ENCODE data around the gene HOXB6.

The HOXB6 gene

DNA sequence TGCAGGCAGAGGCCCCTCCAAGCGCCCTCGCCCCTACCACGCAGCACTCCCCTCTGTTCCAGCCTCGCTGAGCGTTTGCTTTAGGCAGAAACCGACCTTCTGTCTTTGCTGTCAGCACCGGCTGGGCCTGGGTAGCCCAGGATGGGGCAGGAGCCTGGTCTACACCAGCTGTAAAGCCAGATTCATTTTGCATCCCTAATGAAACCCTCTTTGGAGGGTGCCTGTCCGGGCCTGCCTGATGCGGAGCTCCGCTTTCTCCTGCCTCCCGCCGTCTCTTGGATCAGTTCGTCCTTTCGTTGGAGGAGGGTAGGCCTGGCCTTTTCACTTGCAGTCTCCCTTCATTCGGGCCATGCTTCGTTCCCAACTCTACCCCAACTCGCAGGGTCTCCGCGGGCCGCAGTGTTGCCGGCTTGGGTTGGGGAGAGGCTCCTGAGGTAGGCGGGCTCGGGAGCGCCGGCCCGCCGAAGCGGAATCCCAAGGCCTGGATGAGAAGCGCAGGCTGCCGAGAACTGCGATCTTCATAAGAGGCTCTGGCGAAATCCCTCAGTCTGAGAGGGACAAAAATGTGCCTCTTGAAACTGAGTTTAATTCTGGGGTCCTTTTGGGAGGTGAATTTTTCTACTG is 15.2 kb upstream of the HOXB6 start:
- DNase-seq (ENCODE audit: low read depth), result no peak
- TF ChIP-seq, protein P1, sequence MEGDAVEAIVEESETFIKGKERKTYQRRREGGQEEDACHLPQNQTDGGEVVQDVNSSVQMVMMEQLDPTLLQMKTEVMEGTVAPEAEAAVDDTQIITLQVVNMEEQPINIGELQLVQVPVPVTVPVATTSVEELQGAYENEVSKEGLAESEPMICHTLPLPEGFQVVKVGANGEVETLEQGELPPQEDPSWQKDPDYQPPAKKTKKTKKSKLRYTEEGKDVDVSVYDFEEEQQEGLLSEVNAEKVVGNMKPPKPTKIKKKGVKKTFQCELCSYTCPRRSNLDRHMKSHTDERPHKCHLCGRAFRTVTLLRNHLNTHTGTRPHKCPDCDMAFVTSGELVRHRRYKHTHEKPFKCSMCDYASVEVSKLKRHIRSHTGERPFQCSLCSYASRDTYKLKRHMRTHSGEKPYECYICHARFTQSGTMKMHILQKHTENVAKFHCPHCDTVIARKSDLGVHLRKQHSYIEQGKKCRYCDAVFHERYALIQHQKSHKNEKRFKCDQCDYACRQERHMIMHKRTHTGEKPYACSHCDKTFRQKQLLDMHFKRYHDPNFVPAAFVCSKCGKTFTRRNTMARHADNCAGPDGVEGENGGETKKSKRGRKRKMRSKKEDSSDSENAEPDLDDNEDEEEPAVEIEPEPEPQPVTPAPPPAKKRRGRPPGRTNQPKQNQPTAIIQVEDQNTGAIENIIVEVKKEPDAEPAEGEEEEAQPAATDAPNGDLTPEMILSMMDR (IDR thresholded peaks at IDR 0.05; ENCODE audit: control insufficient read depth, extremely low read depth, insufficient read depth), result no peak
- no peak overlapping the region; the same call in 1 of the 2 replicates for H3K4me3 ChIP-seq (ENCODE audit: low read depth, low read length)

DNA sequence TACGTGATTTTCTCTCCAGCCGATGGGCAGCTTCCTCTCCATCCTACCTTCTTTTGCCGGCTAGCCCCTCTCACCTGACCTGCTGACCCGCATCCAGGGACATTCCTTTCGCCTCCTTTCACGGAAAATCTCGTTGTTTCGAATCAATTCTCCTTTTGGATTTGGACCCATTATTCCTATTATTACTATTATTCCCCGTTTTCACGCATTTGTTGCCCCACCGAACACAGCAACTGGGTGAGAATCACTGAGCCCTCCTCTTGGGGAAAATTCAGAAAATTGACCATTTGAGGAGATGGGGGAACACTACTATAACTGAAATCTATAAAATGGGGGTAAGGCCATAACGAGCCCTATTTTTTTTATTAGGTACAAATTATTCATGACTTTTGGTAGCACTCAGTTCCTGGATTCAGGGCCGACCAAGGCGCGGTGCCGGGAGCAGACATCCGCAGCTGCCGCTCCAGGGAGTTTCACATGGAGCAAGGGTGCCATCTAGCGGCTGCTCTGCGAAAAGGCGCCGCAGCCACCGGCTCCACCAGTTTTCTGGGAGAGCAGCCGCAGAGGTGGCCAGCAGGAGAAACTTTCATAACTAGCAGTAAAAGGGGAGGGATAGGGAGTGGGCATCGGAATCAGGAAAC is 13.6 kb upstream of the HOXB6 start:
- DNase-seq (ENCODE audit: low read depth), result peak; percentile 36
- peak overlapping the region; percentile 36 for H3K4me3 ChIP-seq (ENCODE audit: low read depth, low read length)
- TF ChIP-seq, protein P1 (IDR thresholded peaks at IDR 0.05; ENCODE audit: control insufficient read depth, extremely low read depth, insufficient read depth), result peak; percentile 97

DNA sequence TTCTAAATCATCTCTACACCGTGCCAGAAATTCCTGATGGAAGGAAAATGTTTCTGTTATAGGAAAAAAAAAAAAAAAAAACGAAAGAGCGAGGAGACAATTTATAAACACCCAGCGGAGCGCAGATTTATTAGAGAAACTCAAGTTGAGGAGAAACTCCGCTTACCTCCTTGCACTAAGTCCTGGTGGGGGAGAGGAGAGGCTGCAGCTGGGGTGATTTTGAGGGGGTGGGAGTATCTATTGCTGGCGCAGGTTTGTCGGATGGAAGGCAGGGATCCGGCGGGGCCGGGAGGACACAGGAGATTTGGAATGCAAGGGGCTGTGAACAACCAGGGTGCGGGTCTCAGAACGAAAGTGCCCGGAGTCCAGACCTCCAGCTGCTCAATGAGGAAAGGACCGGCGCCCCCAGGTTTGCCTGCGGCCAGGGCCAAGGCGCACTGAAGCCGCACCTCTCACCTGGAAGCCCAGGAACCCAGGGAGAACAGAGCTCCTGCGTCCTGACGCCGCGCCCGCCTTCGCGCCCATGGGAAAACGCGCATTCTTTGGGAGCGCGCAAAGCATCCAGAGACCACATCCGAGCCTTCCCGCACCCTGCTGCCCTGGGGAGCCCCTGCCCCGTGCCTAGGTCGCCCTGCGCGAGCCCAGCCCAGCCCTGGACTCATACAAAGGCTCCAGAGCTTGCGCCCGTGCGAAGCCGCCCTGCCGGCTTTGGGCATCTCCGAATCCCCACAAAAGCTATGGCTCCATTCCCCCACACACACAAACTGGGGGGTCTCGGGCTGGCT is 12.9 kb upstream of the HOXB6 start:
- no peak for DNase-seq (ENCODE audit: low read depth)
- no peak overlapping the region for H3K4me3 ChIP-seq (ENCODE audit: low read depth, low read length)
- TF ChIP-seq, protein P1 (IDR thresholded peaks at IDR 0.05; ENCODE audit: control insufficient read depth, extremely low read depth, insufficient read depth), result no peak

DNA sequence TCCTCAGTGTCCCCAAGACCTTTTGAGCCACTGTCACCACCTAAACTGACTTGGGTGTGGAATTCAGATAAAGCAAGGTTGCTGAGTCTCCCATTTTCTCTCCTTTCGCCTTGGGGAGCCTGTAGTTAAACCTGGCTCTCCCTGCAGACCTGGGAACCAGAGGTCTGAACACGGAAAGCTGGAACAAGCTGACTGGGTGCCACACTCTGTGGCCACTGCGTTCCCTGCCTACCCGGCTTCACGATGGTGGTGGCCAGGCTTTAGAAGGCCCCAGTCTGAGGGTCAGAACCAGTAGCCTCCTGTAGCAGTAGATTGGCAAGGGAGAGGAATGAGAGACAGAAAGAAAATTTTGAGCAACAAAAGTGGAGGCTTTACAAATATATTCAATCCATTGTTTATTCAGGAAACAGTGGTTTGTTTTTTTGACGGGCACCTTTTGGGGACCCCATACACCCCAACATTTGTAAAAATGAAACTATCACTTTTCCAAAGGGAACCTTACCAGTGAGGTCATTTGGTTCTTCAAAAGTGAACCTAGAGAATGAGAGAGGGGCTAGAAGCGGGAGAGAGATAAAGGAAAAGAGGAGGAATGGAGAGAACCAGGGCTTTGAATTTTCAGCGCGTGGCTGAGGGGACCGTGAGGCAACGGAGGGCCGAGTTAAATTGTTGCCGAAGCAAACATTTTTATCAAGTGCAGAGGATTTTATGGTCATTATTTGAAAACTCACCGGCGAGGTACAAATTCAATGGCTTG is 12.1 kb upstream of the HOXB6 start:
- DNase-seq (ENCODE audit: low read depth), result no peak
- TF ChIP-seq, protein P1 (IDR thresholded peaks at IDR 0.05; ENCODE audit: control insufficient read depth, extremely low read depth, insufficient read depth), result no peak
- no peak overlapping the region for H3K4me3 ChIP-seq (ENCODE audit: low read depth, low read length)

DNA sequence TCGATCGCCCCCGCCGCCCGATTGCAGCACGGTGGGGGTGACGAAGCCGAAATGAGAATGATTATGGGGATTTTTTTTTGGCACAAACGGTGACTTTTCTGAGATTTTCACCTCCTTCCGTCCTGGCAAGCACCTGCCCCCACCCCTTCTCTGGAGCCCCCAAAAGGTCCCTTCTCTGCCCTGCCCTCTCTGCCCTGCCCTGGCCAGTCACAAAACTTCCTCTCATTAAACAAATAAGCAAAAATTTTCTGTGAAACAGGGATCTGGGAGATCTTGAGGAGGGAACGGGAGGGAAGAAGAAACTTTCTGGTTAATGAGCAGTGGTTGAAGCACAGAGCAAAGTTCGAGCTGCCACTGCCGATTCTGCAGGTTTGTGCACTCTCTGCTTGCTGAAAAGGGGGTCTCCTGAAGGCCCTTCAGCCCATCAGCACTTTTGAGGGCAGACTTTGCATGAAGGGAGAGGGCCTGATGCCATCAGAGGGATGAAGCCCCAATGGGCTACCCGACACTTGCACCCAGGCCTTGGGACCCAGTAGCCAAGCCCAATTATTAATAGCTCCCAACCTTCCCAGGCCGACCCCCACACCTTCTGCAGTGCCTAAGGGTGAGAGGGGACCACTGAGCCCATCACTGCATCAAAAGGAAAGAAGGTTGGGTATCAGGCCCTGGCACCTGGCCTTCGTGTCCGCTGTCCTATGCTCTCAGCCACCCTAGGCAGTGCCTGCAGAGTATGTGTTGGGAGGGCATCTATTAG is 11.4 kb upstream of the HOXB6 start:
- no peak for DNase-seq (ENCODE audit: low read depth)
- TF ChIP-seq, protein P1 (IDR thresholded peaks at IDR 0.05; ENCODE audit: control insufficient read depth, extremely low read depth, insufficient read depth), result no peak
- no peak overlapping the region for H3K4me3 ChIP-seq (ENCODE audit: low read depth, low read length)

Measured in LNCaP clone FGC (cell line).